CD4-positive, alpha-beta T cell (primary cell): Measurements from ENCODE around the gene TMEM51. TPM values are rescaled to one million over a fixed set of nuclear protein-coding genes. Genes with fewer than 3 reads are reported as not detected.

Source experiments
- ATAC-seq: fragments of 200-7000 bp; cut with Tn5 transposase; one replicate; pipeline ENCODE4 v1.10.0; 2022; ENCODE audit warnings: mild to moderate bottlenecking; ENCODE audit not compliant: poor library complexity
- CTCF ChIA-PET: fragments of 350-600 bp; sonication (Branson Sonifier 250); formaldehyde crosslinking; loops from one replicate; lab custom pipeline; 2021; ENCODE audit warnings: antibody characterized with exemption, inconsistent platforms; lab: Charles Lee
- POLR2A ChIA-PET: fragments of 350-600 bp; sonication (Branson Sonifier 250); formaldehyde crosslinking; loops from one replicate; lab custom pipeline; 2021; ENCODE audit warnings: antibody characterized with exemption, inconsistent platforms; lab: Charles Lee
- DNase-seq, 14 experiments: peaks; one replicate each; pipeline ENCODE4 v3.0.0-alpha.2; 2013 to 2020; ENCODE audit warnings: mixed read lengths in 2 of 14
- H3K27ac ChIP-seq, 2 donors: one replicate each; pipeline versions ENCODE4 v1.5.1 to v1.7.0; 2013; ENCODE audit warnings: low read length in 2 of 2, low read depth in 1 of 2, mild to moderate bottlenecking in 1 of 2
- H3K27me3 ChIP-seq, 2 experiments: 1 replicate in 1 of 2; 2 replicates in 1 of 2; pipeline versions ENCODE4 v1.6.1 to v1.7.0; 2013; ENCODE audit warnings: low read length in 2 of 2, control low read depth in 1 of 2, mild to moderate bottlenecking in 1 of 2, moderate library complexity in 1 of 2; ENCODE audit not compliant: insufficient read depth in 2 of 2, control insufficient read depth in 1 of 2
- H3K36me3 ChIP-seq: one replicate; pipeline ENCODE4 v1.6.1; 2013; ENCODE audit warnings: low read length, control low read depth; ENCODE audit not compliant: insufficient read depth
- H3K4me1 ChIP-seq: one replicate; pipeline ENCODE4 v1.6.1; 2013; ENCODE audit warnings: low read length, control low read depth; ENCODE audit not compliant: insufficient read depth
- H3K4me3 ChIP-seq: one replicate; pipeline ENCODE4 v1.5.1; 2013; ENCODE audit warnings: mild to moderate bottlenecking, low read length, moderate library complexity
- H3K9me3 ChIP-seq, 2 experiments: 1 replicate in 1 of 2; 2 replicates in 1 of 2; pipeline versions ENCODE4 v1.6.1 to v1.7.0; 2013; ENCODE audit warnings: low read length in 2 of 2, mild to moderate bottlenecking in 2 of 2, control low read depth in 1 of 2, moderate library complexity in 1 of 2; ENCODE audit not compliant: control insufficient read depth in 1 of 2, insufficient read depth in 1 of 2
- H3K27ac Mint-ChIP-seq: one replicate; pipeline ENCODE4 v1.8.0; 2020; ENCODE audit warnings: mixed read lengths
- H3K27me3 Mint-ChIP-seq: one replicate; pipeline ENCODE4 v1.8.0; 2021; ENCODE audit warnings: mixed read lengths
- H3K36me3 Mint-ChIP-seq: one replicate; pipeline ENCODE4 v1.8.0; 2021; ENCODE audit warnings: low read depth, mixed read lengths
- H3K4me1 Mint-ChIP-seq: one replicate; pipeline ENCODE4 v1.8.0; 2021; ENCODE audit warnings: low read depth, mixed read lengths
- H3K4me3 Mint-ChIP-seq: one replicate; pipeline ENCODE4 v1.8.0; 2020; ENCODE audit warnings: mild to moderate bottlenecking, mixed read lengths
- H3K9me3 Mint-ChIP-seq: one replicate; pipeline ENCODE4 v1.8.0; 2020; ENCODE audit warnings: mixed read lengths
- intact Hi-C, 2 experiments: fragments of 100-400 bp; cut with DNase I in 1 of 2; cut with micrococcal nuclease in 1 of 2; formaldehyde crosslinking; loops; one replicate each; pipeline versions ENCODE4 v1.15.1 to v1.9.0; 2023 to 2025; cut with DNase I, micrococcal nuclease
- total RNA-seq, 174 experiments: library from RNA in 2 of 174; stranded (reverse) in 2 of 174; gene quantifications; one replicate each; pipeline ENCODE4 v1.2.3 and lab custom pipeline; 2021 to 2026
- TF ChIP-seq, protein P1 (sequence below): fragments of 200-600 bp; IDR thresholded peaks from one replicate; pipeline ENCODE4 v1.8.0; 2022; ENCODE audit warnings: antibody characterized with exemption, mild to moderate bottlenecking

The TMEM51 gene
- total RNA-seq, 2 experiments from 2014 or later = not detected

DNA sequence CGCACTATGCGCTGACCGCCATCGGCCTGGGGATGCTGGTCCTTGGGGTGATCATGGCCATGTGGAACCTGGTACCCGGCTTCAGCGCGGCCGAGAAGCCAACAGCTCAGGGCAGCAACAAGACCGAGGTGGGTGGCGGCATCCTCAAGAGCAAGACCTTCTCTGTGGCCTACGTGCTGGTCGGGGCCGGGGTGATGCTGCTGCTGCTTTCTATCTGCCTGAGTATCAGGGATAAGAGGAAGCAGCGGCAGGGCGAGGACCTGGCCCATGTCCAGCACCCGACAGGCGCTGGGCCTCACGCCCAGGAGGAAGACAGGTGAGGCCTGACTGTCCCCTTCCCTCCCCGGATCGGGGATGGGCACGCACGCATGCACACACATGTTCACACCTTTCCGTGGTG is 61.6 kb downstream of the TMEM51 start:
- H3K36me3 ChIP-seq = no peaks in the 10 kb centered on the region
- no peak overlapping the region for H3K4me3 ChIP-seq
- ChIA-PET CTCF (no interaction called here), POLR2A (no interaction called here)
- H3K4me3 Mint-ChIP-seq = no peak overlapping the region
- no peaks in the 10 kb centered on the region for H3K4me1 ChIP-seq
- no peak overlapping the region for H3K27ac ChIP-seq
- no peaks in the 10 kb centered on the region for H3K9me3 Mint-ChIP-seq
- peaks cover 0 to 8% of the 10 kb centered on the region in 2 experiments for H3K27me3 ChIP-seq
- H3K9me3 ChIP-seq = no peaks in the 10 kb centered on the region
- TF ChIP-seq, protein P1, sequence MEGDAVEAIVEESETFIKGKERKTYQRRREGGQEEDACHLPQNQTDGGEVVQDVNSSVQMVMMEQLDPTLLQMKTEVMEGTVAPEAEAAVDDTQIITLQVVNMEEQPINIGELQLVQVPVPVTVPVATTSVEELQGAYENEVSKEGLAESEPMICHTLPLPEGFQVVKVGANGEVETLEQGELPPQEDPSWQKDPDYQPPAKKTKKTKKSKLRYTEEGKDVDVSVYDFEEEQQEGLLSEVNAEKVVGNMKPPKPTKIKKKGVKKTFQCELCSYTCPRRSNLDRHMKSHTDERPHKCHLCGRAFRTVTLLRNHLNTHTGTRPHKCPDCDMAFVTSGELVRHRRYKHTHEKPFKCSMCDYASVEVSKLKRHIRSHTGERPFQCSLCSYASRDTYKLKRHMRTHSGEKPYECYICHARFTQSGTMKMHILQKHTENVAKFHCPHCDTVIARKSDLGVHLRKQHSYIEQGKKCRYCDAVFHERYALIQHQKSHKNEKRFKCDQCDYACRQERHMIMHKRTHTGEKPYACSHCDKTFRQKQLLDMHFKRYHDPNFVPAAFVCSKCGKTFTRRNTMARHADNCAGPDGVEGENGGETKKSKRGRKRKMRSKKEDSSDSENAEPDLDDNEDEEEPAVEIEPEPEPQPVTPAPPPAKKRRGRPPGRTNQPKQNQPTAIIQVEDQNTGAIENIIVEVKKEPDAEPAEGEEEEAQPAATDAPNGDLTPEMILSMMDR = no peak
- peaks cover 32% of the 10 kb centered on the region for H3K27me3 Mint-ChIP-seq
- no peaks in the 10 kb centered on the region for H3K36me3 Mint-ChIP-seq
- DNase-seq = no peak
- ATAC-seq = no peak
- H3K4me1 Mint-ChIP-seq = no peaks in the 10 kb centered on the region
- intact Hi-C loops = no loop called here
- H3K27ac Mint-ChIP-seq = no peak overlapping the region

DNA sequence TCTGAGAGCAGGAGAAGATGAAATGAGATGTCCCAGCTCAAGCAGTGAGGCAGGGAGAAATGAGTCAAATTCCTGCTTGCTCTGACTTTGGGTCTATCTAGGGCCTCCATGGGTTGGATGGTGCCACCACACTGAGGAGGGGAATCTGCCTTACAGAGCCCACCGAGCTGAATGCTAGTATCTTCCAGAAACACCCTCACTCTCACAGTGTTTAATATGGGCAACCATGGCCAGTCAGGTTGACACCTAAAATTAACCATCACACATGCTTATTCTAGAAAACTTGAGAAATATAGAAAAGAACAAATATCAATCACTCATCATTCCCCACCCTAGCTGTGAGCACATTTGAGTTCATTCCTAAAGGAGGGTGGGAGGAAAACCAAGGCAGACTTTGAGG is 64.1 kb downstream of the TMEM51 start:
- Histone ChIP-seq H3K27ac (no peak overlapping the region), H3K36me3 (no peaks in the 10 kb centered on the region), H3K4me1 (no peaks in the 10 kb centered on the region), H3K4me3 (no peak overlapping the region), H3K9me3 (no peaks in the 10 kb centered on the region), H3K27me3 (peaks cover 0 to 5% of the 10 kb centered on the region in 2 experiments)
- ChIA-PET POLR2A (no interaction called here), CTCF (no interaction called here)
- Mint-ChIP-seq H3K9me3 (no peaks in the 10 kb centered on the region), H3K4me3 (no peak overlapping the region), H3K27ac (no peak overlapping the region), H3K27me3 (peaks cover 29% of the 10 kb centered on the region), H3K4me1 (no peaks in the 10 kb centered on the region), H3K36me3 (no peaks in the 10 kb centered on the region)
- ATAC-seq (no peak), DNase-seq (no peak)
- intact Hi-C loops = no loop called here
- TF ChIP-seq, protein P1 = no peak

DNA sequence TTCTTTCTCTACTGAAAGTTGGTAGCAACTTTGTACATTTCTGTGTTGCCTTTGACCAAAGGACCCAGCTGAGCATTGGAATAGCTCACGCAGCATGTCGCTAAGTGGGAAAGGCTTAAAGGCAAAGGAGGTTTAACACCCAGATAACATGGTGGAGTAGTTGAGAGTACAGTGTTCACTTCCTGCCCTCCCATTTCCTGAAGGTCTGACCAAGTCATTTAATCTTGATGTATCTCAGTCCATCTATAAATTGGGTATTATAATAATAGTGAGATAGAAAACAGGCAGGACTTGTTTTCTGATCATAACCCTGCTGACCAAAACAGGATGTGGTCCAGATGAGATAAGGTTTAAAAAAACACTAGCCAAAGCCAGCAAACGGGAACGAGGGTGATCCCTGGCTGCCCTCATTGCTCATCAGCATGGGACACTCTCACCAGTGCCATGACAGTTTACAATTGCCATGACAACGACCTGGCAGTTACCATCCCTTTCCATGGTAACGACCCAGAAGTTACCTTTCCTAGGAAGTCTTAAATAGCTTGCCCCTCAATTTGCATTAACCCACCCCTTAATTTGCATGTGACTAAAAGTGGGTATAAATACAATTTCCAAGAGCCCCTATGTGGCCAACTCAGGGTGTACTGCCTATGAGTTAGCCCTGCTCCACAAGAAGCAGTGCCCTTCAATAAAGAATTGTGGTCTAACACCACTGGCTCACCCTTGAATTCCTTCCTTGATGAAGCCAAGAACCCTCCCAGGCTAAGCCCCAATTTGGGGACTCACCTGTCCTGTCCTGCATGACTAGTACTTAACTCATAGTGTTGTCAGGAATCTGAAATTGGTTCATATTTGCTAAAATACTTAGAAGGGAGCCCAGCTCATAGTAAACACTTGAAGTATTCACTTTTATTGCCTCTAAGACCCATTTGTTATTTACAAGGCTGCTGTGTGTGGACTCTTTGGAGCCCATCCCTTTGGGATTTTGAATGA is 65.0 kb downstream of the TMEM51 start:
- CTCF ChIA-PET = no interaction called here
- Mint-ChIP-seq H3K27ac (no peak overlapping the region), H3K27me3 (peaks cover 35% of the 10 kb centered on the region), H3K4me1 (no peaks in the 10 kb centered on the region), H3K4me3 (no peak overlapping the region), H3K9me3 (no peaks in the 10 kb centered on the region), H3K36me3 (no peaks in the 10 kb centered on the region)
- POLR2A ChIA-PET = no interaction called here
- Histone ChIP-seq H3K9me3 (no peaks in the 10 kb centered on the region), H3K4me3 (no peak overlapping the region), H3K4me1 (no peaks in the 10 kb centered on the region), H3K36me3 (no peaks in the 10 kb centered on the region), H3K27ac (no peak overlapping the region), H3K27me3 (peaks cover 0 to 4% of the 10 kb centered on the region in 2 experiments)
- TF ChIP-seq, protein P1 = no peak
- no peak for ATAC-seq
- intact Hi-C loops = no loop called here
- DNase-seq = peak in 3 of 14 experiments; percentile 8 to 44 (median 42)
